HUES64 (cell line): ENCODE measurements around the gene PAFAH1B1.

Experiments used
- H3K27ac ChIP-seq: 2 replicates; pipeline ENCODE4 v1.7.0; 2013; ENCODE audit warnings: low read depth, low read length, inconsistent platforms
- H3K27me3 ChIP-seq: 2 replicates; pipeline ENCODE4 v1.6.1; 2013; ENCODE audit warnings: mild to moderate bottlenecking, low read length; ENCODE audit not compliant: insufficient read depth
- H3K36me3 ChIP-seq: 2 replicates; pipeline ENCODE4 v1.6.1; 2013; ENCODE audit warnings: mild to moderate bottlenecking, low read length; ENCODE audit not compliant: insufficient read depth
- H3K4me1 ChIP-seq: 2 replicates; pipeline ENCODE4 v1.6.1; 2013; ENCODE audit warnings: mild to moderate bottlenecking, low read length, moderate library complexity; ENCODE audit not compliant: insufficient read depth
- H3K4me3 ChIP-seq: 2 replicates; pipeline ENCODE4 v1.5.1; 2013; ENCODE audit warnings: mild to moderate bottlenecking, low read length, moderate library complexity
- H3K9ac ChIP-seq: 2 replicates; pipeline ENCODE4 v1.6.1; 2013; ENCODE audit warnings: mild to moderate bottlenecking, low read depth, low read length
- H3K9me3 ChIP-seq: 2 replicates; pipeline ENCODE4 v1.6.1; 2013; ENCODE audit warnings: low read depth, low read length; ENCODE audit not compliant: insufficient read depth
- WGBS: fragments of 150-250, 120-280 bp; methylation state at CpG from one replicate; pipeline ENCODE4 v1.1.7; 2013; ENCODE audit warnings: missing lambda C conversion rate; 5-methylcytosine and 5-hydroxymethylcytosine counted together

Gene PAFAH1B1

DNA sequence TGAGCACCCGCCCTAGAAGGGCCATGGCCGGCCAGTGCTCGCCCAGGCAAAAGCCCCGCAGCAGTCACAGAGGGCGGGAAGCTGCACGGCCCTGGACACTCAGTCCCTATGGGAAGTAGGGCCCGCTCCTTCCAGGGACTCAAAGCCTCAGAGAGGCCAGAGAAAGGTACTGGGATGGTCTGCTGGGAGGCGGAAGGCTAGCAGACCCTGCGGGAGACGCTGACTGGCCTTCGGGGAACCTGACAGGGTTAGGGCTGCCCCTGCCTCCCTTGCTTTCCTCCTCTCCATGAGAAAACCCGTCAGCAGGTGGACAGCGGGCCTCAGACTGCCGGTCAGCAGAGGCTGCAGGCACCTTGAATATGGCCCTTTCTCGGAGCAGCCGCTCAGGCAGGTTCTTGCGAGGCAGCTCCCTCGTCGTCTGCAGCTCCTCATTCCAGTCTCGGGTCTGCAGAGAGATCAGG, 106.6 kb downstream of the PAFAH1B1 start:
- Histone ChIP-seq H3K27ac (no peak overlapping the region), H3K9ac (no peak overlapping the region), H3K9me3 (no peaks in the 10 kb centered on the region), H3K36me3 (peaks cover 84% of the 10 kb centered on the region), H3K27me3 (no peaks in the 10 kb centered on the region), H3K4me1 (peaks cover 2% of the 10 kb centered on the region; the same call in 1 of the 2 replicates), H3K4me3 (no peak overlapping the region)
- 95% methylated on average over 20 of the region's 20 CpGs for WGBS

DNA sequence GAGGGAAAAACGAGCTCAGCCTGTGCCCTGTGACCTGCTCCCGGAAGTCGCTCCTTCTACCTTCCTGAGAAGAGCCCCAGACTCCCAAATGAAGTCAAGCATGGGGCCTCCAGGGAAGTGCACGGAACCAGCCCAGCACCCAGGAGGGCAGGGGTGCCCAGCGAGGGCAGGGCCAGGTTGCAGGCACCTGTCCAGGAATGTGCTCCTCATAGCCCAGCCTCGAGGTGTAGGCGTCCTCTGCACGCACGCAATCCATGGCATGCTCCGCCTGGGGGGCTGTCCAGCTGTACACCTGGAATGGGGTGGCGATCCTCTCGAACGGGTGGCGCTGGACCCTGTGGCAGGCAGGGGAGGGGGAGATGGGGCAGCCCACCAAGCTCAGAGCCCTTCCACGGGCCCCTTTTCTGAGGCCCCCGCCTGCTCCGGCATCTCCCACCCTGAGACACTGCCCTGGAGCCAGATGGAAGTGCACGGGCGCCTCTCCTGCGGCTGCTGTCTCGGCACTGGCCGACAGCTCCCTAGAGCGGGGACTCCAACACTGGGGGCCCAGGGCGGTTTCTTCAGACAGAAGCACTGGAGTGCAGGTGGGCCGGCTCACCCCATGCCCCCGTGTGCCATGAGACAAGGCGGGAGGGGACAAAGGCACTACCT, 107.2 kb downstream of the PAFAH1B1 start:
- Histone ChIP-seq H3K4me1 (peaks cover 7% of the 10 kb centered on the region; the same call in 1 of the 2 replicates), H3K27me3 (no peaks in the 10 kb centered on the region), H3K36me3 (peaks cover 79% of the 10 kb centered on the region), H3K4me3 (no peak overlapping the region), H3K9ac (no peak overlapping the region), H3K9me3 (no peaks in the 10 kb centered on the region), H3K27ac (no peak overlapping the region)
- 92% methylated on average over 27 of the region's 27 CpGs for WGBS

DNA sequence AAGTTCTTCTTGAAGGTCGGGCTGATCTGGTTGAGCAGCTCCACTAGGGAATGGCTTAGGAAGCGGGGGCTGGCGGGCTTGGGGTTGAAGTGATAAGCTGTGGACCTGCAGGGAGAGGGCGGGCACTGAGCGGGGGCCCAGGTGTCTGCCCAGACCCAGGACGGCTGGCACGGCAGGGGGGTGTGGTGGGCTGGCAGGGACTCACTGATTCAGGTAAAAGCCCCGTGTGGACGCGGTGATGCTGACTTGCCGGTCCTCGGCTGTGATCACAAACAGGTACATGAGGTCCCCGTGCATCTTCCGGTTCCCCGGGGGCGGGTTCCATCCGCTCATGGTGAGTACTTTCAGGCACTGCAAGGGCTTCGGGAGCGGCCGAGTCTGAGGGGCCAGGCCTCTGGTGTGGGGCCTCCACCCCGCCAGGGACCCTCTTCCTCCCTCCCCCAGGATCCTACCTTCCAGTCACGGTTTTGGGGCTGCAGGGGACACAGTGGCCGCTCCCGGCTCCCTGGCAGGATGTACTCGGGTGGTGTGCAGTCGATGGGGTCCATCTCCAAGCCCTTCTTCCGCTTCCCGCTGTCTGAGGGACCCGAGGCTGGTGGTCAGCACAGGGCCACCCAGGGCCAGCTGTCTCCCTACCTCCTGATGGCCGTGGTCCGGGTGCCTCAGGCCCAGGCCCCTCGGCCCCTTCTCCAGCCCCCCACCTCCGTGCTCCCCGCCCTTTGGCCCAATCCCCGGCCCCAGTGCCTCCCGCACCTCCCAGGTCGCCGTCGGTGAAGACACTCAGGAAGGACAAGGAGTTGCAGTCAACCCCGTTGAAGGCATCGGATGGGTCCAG, 107.9 kb downstream of the PAFAH1B1 start:
- Histone ChIP-seq H3K4me1 (peaks cover 7% of the 10 kb centered on the region; the same call in 1 of the 2 replicates), H3K27ac (no peak overlapping the region), H3K27me3 (no peaks in the 10 kb centered on the region), H3K9ac (no peak overlapping the region), H3K36me3 (peaks cover 71% of the 10 kb centered on the region), H3K4me3 (no peak overlapping the region), H3K9me3 (no peaks in the 10 kb centered on the region)
- WGBS = 95% methylated on average over 41 of the region's 41 CpGs

DNA sequence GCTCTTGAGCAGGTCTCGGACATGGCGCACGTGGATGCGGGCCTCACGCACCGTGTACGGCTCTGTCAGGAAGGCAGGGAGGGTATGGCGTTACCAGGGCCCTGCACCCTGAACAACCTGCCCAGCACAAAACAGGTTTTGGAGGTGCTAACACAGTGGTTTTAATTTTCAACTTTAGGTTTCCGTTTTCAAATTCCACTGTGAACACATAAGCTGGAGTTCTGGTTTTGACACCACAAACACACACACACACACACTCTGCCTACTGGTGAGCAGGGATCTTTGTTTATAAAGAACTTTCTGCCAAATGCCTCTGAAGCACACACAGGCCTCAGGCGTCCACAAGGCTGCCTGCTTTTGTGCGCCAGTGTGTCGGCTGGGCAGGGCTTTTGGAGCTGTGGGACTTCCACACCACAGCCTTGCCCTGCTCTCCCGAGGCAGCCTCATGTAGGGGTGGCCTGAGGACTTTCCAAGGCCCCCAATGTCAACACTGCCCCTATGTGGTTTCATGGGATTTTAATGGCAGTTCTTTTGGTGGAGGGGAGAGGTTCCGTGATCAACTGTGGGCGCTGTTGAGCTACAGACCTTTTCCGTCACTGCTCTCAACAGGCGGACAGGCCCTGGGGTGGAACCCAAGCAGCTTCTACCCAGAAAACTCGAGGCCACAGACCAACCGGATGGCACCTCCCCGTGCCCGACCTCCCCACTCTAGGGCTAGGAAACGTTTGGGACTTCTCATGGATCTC, 108.7 kb downstream of the PAFAH1B1 start:
- no peak overlapping the region for H3K4me3 ChIP-seq
- peaks cover 67% of the 10 kb centered on the region for H3K36me3 ChIP-seq
- H3K9me3 ChIP-seq = no peaks in the 10 kb centered on the region
- H3K4me1 ChIP-seq = peaks cover 10% of the 10 kb centered on the region; the same call in 1 of the 2 replicates
- H3K27me3 ChIP-seq = no peaks in the 10 kb centered on the region
- WGBS = 93% methylated on average over 22 of the region's 22 CpGs
- no peak overlapping the region for H3K9ac ChIP-seq
- H3K27ac ChIP-seq = no peak overlapping the region

DNA sequence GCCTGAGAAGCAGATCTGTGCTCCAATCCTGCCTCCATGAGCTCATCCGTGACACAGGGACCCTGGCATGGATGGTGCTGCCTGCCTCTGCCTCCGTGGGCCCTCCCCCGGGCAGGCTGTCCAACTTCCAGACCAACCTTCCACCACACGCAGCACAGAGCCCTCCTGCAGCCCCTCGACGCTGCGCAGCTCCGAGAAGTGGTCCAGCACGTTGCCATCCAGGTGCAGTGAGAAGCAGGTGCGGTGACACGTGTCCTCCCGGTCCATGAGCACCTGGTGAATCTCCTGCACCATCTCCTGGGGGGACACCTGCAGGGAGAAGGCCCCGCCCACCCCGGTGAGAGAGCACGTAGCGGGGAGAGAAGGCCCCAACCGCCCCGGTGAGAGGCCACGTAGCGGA, 109.7 kb downstream of the PAFAH1B1 start:
- peaks cover 13% of the 10 kb centered on the region for H3K4me1 ChIP-seq
- no peak overlapping the region for H3K27ac ChIP-seq
- H3K27me3 ChIP-seq = no peaks in the 10 kb centered on the region
- WGBS = 94% methylated on average over 20 of the region's 20 CpGs
- peaks cover 58% of the 10 kb centered on the region for H3K36me3 ChIP-seq
- no peak overlapping the region for H3K4me3 ChIP-seq
- H3K9me3 ChIP-seq = no peaks in the 10 kb centered on the region
- H3K9ac ChIP-seq = no peak overlapping the region

DNA sequence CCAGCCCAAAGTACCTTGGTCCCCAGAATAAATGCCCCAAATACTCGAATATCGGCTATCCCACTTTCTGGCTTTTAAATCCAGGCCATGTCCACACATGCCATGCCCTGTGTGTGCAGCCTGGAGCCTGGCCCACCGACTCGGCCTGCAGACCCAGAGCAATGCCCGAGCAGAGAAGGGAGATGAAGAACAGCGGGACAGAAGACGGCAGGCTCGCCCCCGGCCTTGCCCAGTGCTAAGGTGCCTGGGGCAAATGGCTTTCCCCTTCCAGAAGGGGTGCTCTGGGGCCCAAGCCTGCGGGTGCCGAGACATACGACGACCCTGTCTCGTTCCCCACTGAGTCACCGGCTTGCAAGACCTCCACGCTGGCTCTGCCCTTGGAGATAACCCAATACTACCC, 110.2 kb downstream of the PAFAH1B1 start:
- no peak overlapping the region for H3K9ac ChIP-seq
- 94% methylated on average over 16 of the region's 16 CpGs for WGBS
- no peaks in the 10 kb centered on the region for H3K27me3 ChIP-seq
- peaks cover 15% of the 10 kb centered on the region for H3K4me1 ChIP-seq
- peaks cover 54% of the 10 kb centered on the region for H3K36me3 ChIP-seq
- no peak overlapping the region for H3K4me3 ChIP-seq
- no peak overlapping the region for H3K27ac ChIP-seq
- no peaks in the 10 kb centered on the region for H3K9me3 ChIP-seq

DNA sequence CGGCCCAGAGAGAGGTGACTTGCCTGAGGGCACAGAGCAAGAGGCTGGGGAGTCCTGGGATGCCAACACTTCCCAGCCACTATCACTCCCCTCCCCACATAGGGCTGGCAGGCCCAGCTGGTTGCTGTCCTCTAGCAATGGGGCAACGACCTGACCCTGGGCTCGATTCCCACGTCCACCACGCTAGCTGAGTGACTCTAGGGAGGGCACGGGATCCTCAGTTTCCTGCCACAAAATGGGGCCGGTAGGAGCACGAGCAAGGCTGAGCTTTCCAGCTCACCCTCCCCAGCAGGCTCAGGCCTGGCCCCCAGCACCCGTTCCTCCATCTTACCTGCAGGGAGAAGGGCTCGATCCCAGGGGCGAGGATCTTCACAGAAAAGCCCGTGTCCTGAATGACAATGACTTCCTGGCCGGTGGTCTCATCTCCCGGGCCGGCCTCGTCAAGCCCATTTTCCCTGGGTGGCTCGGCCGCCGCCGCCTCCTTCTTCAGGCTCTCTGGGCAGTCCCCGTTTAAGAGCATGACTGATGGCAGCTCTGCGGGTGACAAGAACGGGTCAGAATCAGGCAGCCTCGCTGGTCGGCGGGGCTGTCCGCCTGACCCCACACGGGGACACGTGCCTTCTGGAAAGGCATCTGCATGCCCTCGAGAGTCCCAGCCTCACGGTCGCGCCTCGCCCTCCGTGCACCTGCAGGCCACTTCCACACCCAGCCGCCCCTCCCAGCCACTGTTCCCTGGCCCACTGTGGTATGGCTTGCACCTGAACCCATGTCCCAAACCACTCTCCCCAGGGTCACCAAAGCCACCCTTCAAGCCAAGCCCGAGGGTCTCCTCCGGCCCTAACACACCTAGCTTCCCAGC, 110.8 kb downstream of the PAFAH1B1 start:
- H3K27me3 ChIP-seq = no peaks in the 10 kb centered on the region
- WGBS = 89% methylated on average over 38 of the region's 38 CpGs

DNA sequence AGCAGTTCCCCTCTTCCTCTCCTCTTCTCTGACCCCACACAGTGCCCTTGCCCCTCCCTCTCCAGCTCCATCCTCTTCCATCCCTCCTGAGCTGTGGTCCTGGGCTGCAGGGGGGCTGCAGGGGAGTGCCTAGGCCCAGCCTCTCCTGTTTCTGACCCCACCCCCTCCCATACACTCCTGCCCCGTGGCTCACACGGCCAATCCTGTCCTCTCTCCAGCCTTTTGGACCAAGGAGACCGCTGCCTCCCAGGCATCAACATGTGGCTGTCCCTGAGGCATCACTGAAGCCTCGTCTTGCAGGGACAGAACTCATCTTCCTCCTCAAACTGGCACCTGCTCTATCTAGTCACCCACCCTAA, 111.4 kb downstream of the PAFAH1B1 start:
- H3K4me1 ChIP-seq = peaks cover 19% of the 10 kb centered on the region
- WGBS = 63% methylated on average over 4 of the region's 4 CpGs

More for the DNA sequence above, 110.8 kb downstream of the PAFAH1B1 start:
- Histone ChIP-seq H3K9me3 (no peaks in the 10 kb centered on the region), H3K27ac (no peak overlapping the region), H3K36me3 (peaks cover 48% of the 10 kb centered on the region), H3K4me1 (peaks cover 16% of the 10 kb centered on the region), H3K9ac (no peak overlapping the region), H3K4me3 (no peak overlapping the region)

DNA sequence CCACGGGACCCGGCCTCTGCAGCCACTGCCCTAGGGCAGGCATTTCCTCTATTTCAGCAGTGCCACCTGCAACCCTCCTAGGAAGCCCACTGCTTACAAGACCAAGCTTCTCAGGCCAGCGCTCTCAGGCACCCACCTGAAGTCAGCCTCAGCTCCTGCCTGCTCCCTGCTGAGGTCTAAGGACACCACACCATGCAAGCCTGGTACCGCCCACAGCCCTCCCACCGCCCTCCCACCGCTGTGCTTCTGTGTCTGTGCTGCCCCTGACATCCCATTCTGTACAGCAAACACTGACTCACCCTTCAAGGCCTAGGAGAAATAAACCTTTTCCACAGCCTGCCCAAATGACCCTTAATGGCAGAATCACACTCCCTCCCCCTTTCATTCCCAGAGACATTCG, 111.8 kb downstream of the PAFAH1B1 start:
- Histone ChIP-seq H3K27ac (no peak overlapping the region), H3K9ac (no peak overlapping the region), H3K36me3 (peaks cover 42% of the 10 kb centered on the region), H3K4me1 (peaks cover 23% of the 10 kb centered on the region), H3K9me3 (no peaks in the 10 kb centered on the region), H3K4me3 (no peak overlapping the region), H3K27me3 (peaks cover 1% of the 10 kb centered on the region; the same call in 1 of the 2 replicates)
- 83% methylated on average over 7 of the region's 7 CpGs for WGBS

More for the DNA sequence above, 111.4 kb downstream of the PAFAH1B1 start:
- peaks cover 45% of the 10 kb centered on the region for H3K36me3 ChIP-seq
- no peak overlapping the region for H3K27ac ChIP-seq
- no peaks in the 10 kb centered on the region for H3K9me3 ChIP-seq
- H3K4me3 ChIP-seq = no peak overlapping the region
- H3K9ac ChIP-seq = no peak overlapping the region
- no peaks in the 10 kb centered on the region for H3K27me3 ChIP-seq

DNA sequence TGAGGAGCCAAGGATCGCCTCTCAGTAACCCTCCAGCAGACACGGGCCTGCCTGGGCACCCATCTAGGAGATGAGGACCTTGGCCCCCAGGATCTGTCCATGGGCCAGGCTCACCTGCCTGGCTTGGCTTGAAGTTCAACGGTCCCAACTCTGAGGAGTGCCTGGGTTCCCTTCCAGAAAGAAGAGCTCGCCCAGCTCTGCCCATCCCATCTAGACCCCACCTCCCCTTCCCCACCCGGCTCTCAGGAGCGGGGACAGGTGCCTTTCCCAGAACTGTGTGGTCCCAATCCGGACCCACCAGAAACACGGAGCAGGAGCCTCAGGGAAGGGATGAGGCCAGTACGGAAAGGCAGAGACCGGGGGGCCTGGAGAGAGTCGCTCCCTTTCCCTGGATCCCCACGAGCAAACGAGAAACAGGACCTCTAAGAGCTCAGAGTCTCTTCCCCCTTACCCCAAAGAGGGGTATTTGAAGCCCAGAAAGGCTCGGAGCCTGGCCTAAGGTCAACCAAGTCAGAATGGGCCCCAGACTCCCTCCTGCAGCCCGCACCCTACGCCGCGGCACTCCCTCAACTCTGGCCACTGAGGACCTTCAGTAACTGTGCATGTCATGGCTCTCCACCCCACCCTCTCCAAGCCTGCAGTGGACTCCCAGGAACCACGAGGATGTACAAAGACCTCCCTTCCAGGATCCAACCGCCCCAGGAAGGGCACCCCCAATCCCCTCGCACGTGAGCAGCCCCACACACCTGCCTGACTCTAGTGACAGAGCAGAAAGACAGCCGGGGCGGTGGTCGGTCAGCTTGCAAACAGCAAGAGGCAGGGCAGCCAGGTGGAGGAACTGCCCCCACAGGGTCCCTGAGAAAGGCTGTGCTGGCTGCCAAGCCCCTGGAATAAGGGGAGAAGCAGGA, 112.7 kb downstream of the PAFAH1B1 start:
- WGBS = 93% methylated on average over 25 of the region's 25 CpGs
- H3K36me3 ChIP-seq = peaks cover 33% of the 10 kb centered on the region
- peaks cover 10% of the 10 kb centered on the region for H3K27me3 ChIP-seq
- H3K9me3 ChIP-seq = no peaks in the 10 kb centered on the region
- no peak overlapping the region for H3K9ac ChIP-seq
- no peak overlapping the region for H3K4me3 ChIP-seq
- H3K27ac ChIP-seq = no peak overlapping the region
- H3K4me1 ChIP-seq = peaks cover 26% of the 10 kb centered on the region
